GM12892 (cell line): ENCODE data around the gene EML6.

Experiments used
- POLR2A ChIP-seq: IDR thresholded peaks from 2 replicates; pipeline ENCODE4 v1.6.1; 2011; ENCODE audit warnings: low read depth, low read length, control low read depth
- POLR2AphosphoS5 ChIP-seq: IDR thresholded peaks from 2 replicates; pipeline ENCODE4 v1.6.1; 2011; ENCODE audit warnings: low read depth, low read length, control low read depth

DNA sequence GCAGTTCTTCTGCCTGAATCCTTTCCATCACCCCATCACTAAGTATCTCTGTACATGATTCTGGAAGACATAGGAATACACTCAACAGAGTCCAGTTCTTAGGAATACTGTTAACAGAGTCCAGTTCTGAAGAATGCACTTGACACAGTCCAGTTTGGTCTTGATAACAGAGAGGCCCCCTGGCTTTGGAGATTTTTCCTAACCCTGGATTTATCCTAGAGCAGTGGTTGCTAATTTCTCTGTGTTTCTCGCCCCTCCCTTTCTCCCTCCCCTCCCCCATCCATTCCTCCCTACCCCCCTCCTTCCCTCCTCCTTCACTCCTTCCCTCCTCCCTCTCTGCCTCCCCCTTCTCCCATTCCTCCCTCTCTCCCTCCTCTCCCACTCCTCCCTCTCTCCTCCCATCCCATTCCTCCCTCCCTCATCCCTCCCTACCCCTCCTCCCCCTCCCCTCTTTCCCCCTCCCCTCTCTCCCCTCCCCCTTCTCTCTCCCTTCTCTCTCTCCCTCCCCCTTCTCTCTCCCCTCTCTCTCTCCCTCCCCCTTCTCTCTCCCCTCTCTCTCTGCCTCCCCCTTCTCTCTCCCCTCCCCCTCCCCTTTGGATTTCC, 221.4 kb downstream of the EML6 start:
- no peak for TF ChIP-seq POLR2A
- TF ChIP-seq POLR2AphosphoS5, result no peak
